ENCODE data around the gene PTPN1. TPM values are rescaled to one million over a fixed set of nuclear protein-coding genes. Genes with fewer than 3 reads are reported as not detected.
"Not testable (repeated sequence)": the region's sequence is repeated elsewhere in the genome, so short reads cannot be mapped to it uniquely, and the experiment has no call there.

PTPN1 gene
- total and polyA plus RNA-seq, 2 of the 13 experiments (the other 11 are each of a cell fraction or from before 2014, with no cell fraction given) = 17.7 to 37.2 TPM

GRCh38 chr20:50598768-50599167, 88.6 kb downstream of the PTPN1 start:
- H3K9me3 ChIP-seq (ENCODE audit: low read length); H3K79me2 ChIP-seq (ENCODE audit: insufficient read depth, low read length); in situ Hi-C loops (cut with HindIII; ENCODE audit: extremely low pct_ligation_motif_present, low pct_unique_long_range_greater_than_20kb); H3K4me2 ChIP-seq (ENCODE audit: low read depth, low read length); FAIRE-seq; H4K20me1 ChIP-seq (ENCODE audit: insufficient read depth, low read length); H3K9ac ChIP-seq (ENCODE audit: insufficient read depth, low read depth, low read length); H3K36me3 ChIP-seq (replicated peaks in 1 of 2; ENCODE audit: control insufficient read depth in 1 of 2, insufficient read depth in 2 of 2, low read length in 2 of 2); CTCF ChIA-PET (ENCODE audit: low intra/inter-chr PET ratio, low total read pairs); H3K4me3 ChIP-seq (replicated peaks in 1 of 3; ENCODE audit: insufficient read depth in 1 of 3, low read depth in 2 of 3, low read length in 3 of 3); ATAC-seq; H2AFZ ChIP-seq (ENCODE audit: low read length); BruUV-seq (replicated peaks); intact Hi-C loops (cut with micrococcal nuclease; ENCODE audit: unreplicated experiment); DNase-seq (ENCODE audit: low spot score); H3K27ac ChIP-seq (ENCODE audit: extremely low read length, insufficient read depth, low read length): not testable (repeated sequence)
- WGBS (ENCODE audit: low lambda C conversion rate) = 71% methylated on average over 5 of the region's 5 CpGs
- TF ChIP-seq MAFF (IDR thresholded peaks at IDR 0.05; ENCODE audit: low read depth, low read length) = peak; percentile 80
- TF ChIP-seq MAFK (conservative IDR thresholded peaks at IDR 0.05 in 1 of 2, IDR thresholded peaks at IDR 0.05 in 1 of 2; ENCODE audit: low read length in 2 of 2) = peak; percentile 79 to 87
- TF ChIP-seq ZNF782 (CRISPR knock-in tag; IDR thresholded peaks at IDR 0.05; ENCODE audit: borderline replicate concordance) = 0 out of 2 replicates have a peak, but pooled peaks have one; percentile 8
- peaks cover 15 to 65% of the 10 kb centered on the region in 2 experiments; a peak in 3 of 5 replicates for H3K27me3 ChIP-seq (ENCODE audit: control insufficient read depth in 1 of 2, insufficient read depth in 2 of 2, low read length in 2 of 2)
- POLR2A ChIA-PET = interaction anchor here (1.6 kb wide), 1 partner anchor 11 kb away, joined by 4 read pairs; no protein-coding TSS in a partner anchor
- H3K4me1 ChIP-seq (ENCODE audit: insufficient read depth, low read length) = peaks cover 55% of the 10 kb centered on the region

GRCh38 chr20:50600281-50600895, 90.2 kb downstream of the PTPN1 start:
- no peak for ATAC-seq
- Histone ChIP-seq H3K36me3 (replicated peaks in 1 of 2; ENCODE audit: control insufficient read depth in 1 of 2, insufficient read depth in 2 of 2, low read length in 2 of 2) (no peaks in the 10 kb centered on the region), H3K27me3 (ENCODE audit: control insufficient read depth in 1 of 2, insufficient read depth in 2 of 2, low read length in 2 of 2) (peaks cover 15 to 65% of the 10 kb centered on the region in 2 experiments; a peak in 3 of 5 replicates), H4K20me1 (ENCODE audit: insufficient read depth, low read length) (no peaks in the 10 kb centered on the region), H3K27ac (ENCODE audit: extremely low read length, insufficient read depth, low read length) (no peak overlapping the region), H3K4me1 (ENCODE audit: insufficient read depth, low read length) (peaks cover 46% of the 10 kb centered on the region), H3K79me2 (ENCODE audit: insufficient read depth, low read length) (no peaks in the 10 kb centered on the region), H3K4me2 (ENCODE audit: low read depth, low read length) (no peak overlapping the region), H3K4me3 (replicated peaks in 1 of 3; ENCODE audit: insufficient read depth in 1 of 3, low read depth in 2 of 3, low read length in 3 of 3) (no peak overlapping the region), H3K9ac (ENCODE audit: insufficient read depth, low read depth, low read length) (no peak overlapping the region), H3K9me3 (ENCODE audit: low read length) (no peaks in the 10 kb centered on the region), H2AFZ (ENCODE audit: low read length) (no peak overlapping the region)
- BruUV-seq (replicated peaks) = no TSS peak
- DNase-seq (ENCODE audit: low spot score) = no peak
- in situ Hi-C loops (cut with HindIII; ENCODE audit: extremely low pct_ligation_motif_present, low pct_unique_long_range_greater_than_20kb) = no loop called here
- intact Hi-C loops (cut with micrococcal nuclease; ENCODE audit: unreplicated experiment) = no loop called here
- FAIRE-seq = no peak
- WGBS (ENCODE audit: low lambda C conversion rate) = 57% methylated on average over 12 of the region's 12 CpGs
- ChIA-PET POLR2A (no interaction called here), CTCF (ENCODE audit: low intra/inter-chr PET ratio, low total read pairs) (no interaction called here)
- TF ChIP-seq ZFP62 (CRISPR knock-in tag; IDR thresholded peaks at IDR 0.05) = no peak
- no peak for TF ChIP-seq SUZ12 (IDR thresholded peaks at IDR 0.05; ENCODE audit: low read depth, low read length)
- no peak for TF ChIP-seq ZBTB43 (CRISPR knock-in tag; conservative IDR thresholded peaks at IDR 0.05)
- TF ChIP-seq SOX6 (IDR thresholded peaks at IDR 0.05) = no peak
- no peak for TF ChIP-seq SOX6 (CRISPR knock-in tag; IDR thresholded peaks at IDR 0.05)
- peak; percentile 76 for TF ChIP-seq ZNF121 (CRISPR knock-in tag; IDR thresholded peaks at IDR 0.05)
- TF ChIP-seq BCLAF1 (IDR thresholded peaks at IDR 0.05) = no peak
- peak; percentile 91 for TF ChIP-seq ZNF770 (CRISPR knock-in tag; IDR thresholded peaks at IDR 0.05)
- no peak for TF ChIP-seq ZNF75D (CRISPR knock-in tag; IDR thresholded peaks at IDR 0.05; ENCODE audit: borderline replicate concordance)
- TF ChIP-seq ADNP (CRISPR knock-in tag; IDR thresholded peaks at IDR 0.05) = no peak
